ENCODE results near the gene RAB9A.
A peak's percentile ranks its signal among the peaks of the same experiment; 100 is the strongest.

DNA sequence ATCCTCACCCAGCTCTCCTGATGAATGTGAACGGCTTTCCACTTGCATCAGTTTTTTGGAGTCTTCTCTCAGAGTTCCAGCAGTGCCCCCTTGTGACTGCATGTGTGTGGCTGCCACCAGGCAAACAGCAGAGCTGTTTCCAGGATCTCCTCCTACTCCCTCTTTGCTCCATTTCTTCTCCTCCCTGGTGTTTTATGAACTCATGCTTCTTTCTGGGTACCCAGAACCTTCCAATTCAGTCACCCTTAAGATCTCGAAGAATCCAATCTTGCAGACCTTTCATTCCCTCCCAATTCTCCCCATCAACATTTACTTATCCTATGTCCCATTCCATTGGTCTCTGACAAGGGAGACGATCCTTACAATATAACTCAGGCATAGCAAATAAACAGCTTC, 42.8 kb upstream of the RAB9A start:
- TF ChIP-seq CTCF (IDR thresholded peaks at IDR 0.05) (peak; percentile 47 to 64 (median 51)), POLR2A (IDR thresholded peaks at IDR 0.05; ENCODE audit: low read depth) (no peak), POLR2AphosphoS5 (IDR thresholded peaks at IDR 0.05) (no peak)
